ENCODE data around the gene PRSS57. TPM values are rescaled to one million over a fixed set of nuclear protein-coding genes. Genes with fewer than 3 reads are reported as not detected.

Gene PRSS57
- total and polyA plus RNA-seq, 2 of the 4 experiments (the other 2 are of a cell fraction), result not detected

DNA sequence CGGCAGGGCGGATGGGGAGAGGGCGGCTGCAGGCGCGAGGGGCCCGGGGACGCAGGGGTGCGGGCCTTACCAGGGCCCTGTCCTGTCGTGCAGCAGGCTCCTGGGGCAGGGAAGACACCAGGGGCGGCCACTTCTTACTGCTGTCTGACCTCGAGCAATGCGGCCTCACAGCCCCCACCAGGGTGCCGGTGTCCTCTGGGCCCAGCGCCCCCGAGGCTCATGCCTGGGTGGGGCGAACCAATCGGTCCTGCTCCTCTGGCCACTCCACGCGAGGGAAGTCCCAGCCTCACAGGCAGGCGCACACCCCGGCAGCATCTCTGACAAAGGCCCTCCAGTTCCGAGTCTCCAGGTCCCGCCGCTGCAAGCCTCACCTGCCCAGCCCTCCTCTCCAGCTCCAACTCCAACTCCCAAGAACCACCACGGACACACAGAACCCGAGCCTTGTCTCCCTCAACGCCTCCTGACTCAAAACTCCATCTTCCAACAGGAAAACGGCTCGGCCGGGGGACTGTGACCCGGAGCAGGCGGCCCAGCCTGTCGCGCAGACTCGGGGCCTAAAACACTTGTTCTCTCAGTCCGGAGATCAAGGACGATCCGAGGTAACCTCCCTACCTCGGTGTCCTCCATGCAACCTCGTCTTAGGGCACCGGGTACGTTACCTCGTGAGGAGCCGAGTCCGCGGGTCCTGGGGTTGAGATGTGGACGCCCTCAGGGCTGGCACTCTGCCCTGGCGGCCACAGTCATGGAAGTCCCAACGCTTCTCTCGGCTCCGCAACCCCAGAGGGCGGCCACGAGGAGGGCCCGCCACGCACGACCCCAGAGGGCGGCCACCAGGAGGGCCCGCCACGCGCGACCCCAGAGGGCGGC is 49.1 kb downstream of the PRSS57 start:
- H3K36me3 ChIP-seq (ENCODE audit: control insufficient read depth, insufficient read depth, low read length), result peaks cover 42% of the 10 kb centered on the region
- CTCF ChIA-PET, result no interaction called here
- intact Hi-C loops (cut with micrococcal nuclease), result no loop called here

More for the DNA sequence above, 49.1 kb downstream of the PRSS57 start:
- H3K14ac ChIP-seq (replicated peaks; ENCODE audit: low read depth, low read length), result no peak overlapping the region
- H3K9me1 ChIP-seq (ENCODE audit: insufficient read depth, low read length), result no peaks in the 10 kb centered on the region
- peaks cover 0 to 7% of the 10 kb centered on the region in 2 experiments; a peak in 1 of 4 replicates for H3K79me1 ChIP-seq (ENCODE audit: low read depth in 1 of 2, low read length in 2 of 2)
- ATAC-seq (ENCODE audit: low read depth) (no peak), DNase-seq (no peak)
- H3K56ac ChIP-seq (ENCODE audit: extremely low read depth, insufficient read depth, low read length), result no peak overlapping the region
- no peak overlapping the region for H3K4ac ChIP-seq (ENCODE audit: low read depth, low read length)
- H2BK120ac ChIP-seq (ENCODE audit: low read depth, low read length), result no peak overlapping the region
- no TSS peak for BruUV-seq (replicated peaks)
- dilution Hi-C loops (cut with HindIII; ENCODE audit: low sequenced_read_pairs, unreplicated experiment), result no loop called here
- WGBS, 2 experiments (ENCODE audit: extremely low coverage in 2 of 2, insufficient read length in 1 of 2), result 94% methylated on average over 45 of the region's 62 CpGs; no CpG with 5 or more reads in 1 of the 2 experiments
- no peak overlapping the region for H2AFZ ChIP-seq (replicated peaks; ENCODE audit: low read length, poor library complexity)
- no peaks in the 10 kb centered on the region for H3K9me3 ChIP-seq (ENCODE audit: control insufficient read depth, insufficient read depth, low read length)
- POLR2A ChIA-PET (ENCODE audit: unreplicated experiment), result interaction anchor here (0.5 kb wide), 1 partner anchor 12 kb away, joined by 3 read pairs; no protein-coding TSS in a partner anchor
- H3K4me1 ChIP-seq (ENCODE audit: control insufficient read depth, insufficient read depth, low read length), result no peaks in the 10 kb centered on the region
- H3K23ac ChIP-seq (ENCODE audit: low read depth, low read length), result no peak overlapping the region
- H2AK5ac ChIP-seq (ENCODE audit: low read depth, low read length), result no peak overlapping the region
- no peak overlapping the region for H3K18ac ChIP-seq (ENCODE audit: low read depth, low read length)
- no peak overlapping the region for H4K8ac ChIP-seq (ENCODE audit: low read depth in 2 of 2, low read length in 2 of 2)
- H3K4me3 ChIP-seq (ENCODE audit: insufficient read depth, low read depth, low read length), result no peak overlapping the region
- no peak overlapping the region for H3K9ac ChIP-seq (ENCODE audit: low read depth, low read length)
- no peak overlapping the region for H4K5ac ChIP-seq (ENCODE audit: low read depth, low read length)
- H3K27ac ChIP-seq (ENCODE audit: insufficient read depth, low read length), result no peak overlapping the region
- no peak overlapping the region for H3K4me2 ChIP-seq (ENCODE audit: low read depth, low read length)
- no peak overlapping the region for H4K91ac ChIP-seq (ENCODE audit: insufficient read depth, low read depth, low read length)
- no peak overlapping the region for H2BK20ac ChIP-seq (ENCODE audit: low read depth, low read length)
- H4K20me1 ChIP-seq (ENCODE audit: insufficient read depth, low read length), result peaks cover 5% of the 10 kb centered on the region; the same call in 1 of the 2 replicates
- H3K27me3 ChIP-seq (ENCODE audit: control insufficient read depth, insufficient read depth, low read length), result no peaks in the 10 kb centered on the region
- H2BK5ac ChIP-seq (ENCODE audit: low read depth, low read length, poor library complexity, severe bottlenecking), result no peak overlapping the region
- in situ Hi-C loops (cut with MboI; ENCODE audit: low sequenced_read_pairs), result no loop called here
- no peak overlapping the region for H2AK9ac ChIP-seq (replicated peaks; ENCODE audit: low read depth, low read length, poor library complexity)
- H2BK15ac ChIP-seq (ENCODE audit: low read depth, low read length), result no peak overlapping the region
- no peak for TF ChIP-seq RAD21 (IDR thresholded peaks at IDR 0.05; ENCODE audit: low read length)
- TF ChIP-seq SMC3 (IDR thresholded peaks at IDR 0.05; ENCODE audit: low read depth, low read length), result no peak
- no peak for TF ChIP-seq RFX5 (IDR thresholded peaks at IDR 0.05; ENCODE audit: low read depth, low read length)
- TF ChIP-seq, protein P1, sequence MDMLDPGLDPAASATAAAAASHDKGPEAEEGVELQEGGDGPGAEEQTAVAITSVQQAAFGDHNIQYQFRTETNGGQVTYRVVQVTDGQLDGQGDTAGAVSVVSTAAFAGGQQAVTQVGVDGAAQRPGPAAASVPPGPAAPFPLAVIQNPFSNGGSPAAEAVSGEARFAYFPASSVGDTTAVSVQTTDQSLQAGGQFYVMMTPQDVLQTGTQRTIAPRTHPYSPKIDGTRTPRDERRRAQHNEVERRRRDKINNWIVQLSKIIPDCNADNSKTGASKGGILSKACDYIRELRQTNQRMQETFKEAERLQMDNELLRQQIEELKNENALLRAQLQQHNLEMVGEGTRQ (IDR thresholded peaks at IDR 0.05; ENCODE audit: low read depth, low read length), result no peak
- no peak for TF ChIP-seq CEBPB (IDR thresholded peaks at IDR 0.05; ENCODE audit: low read depth, low read length)
- no peak for TF ChIP-seq NFE2L2 (IDR thresholded peaks at IDR 0.05; ENCODE audit: low read depth, low read length)
- TF ChIP-seq RCOR1 (IDR thresholded peaks at IDR 0.05; ENCODE audit: insufficient replicate concordance, low read length), result no peak
- no peak for TF ChIP-seq FOS (IDR thresholded peaks at IDR 0.05; ENCODE audit: low read depth, low read length)
- no peak for TF ChIP-seq MAFK (IDR thresholded peaks at IDR 0.05; ENCODE audit: low read depth, low read length)
- no peak for TF ChIP-seq MXI1 (IDR thresholded peaks at IDR 0.05; ENCODE audit: borderline replicate concordance, low read depth, low read length)

All from IMR-90 (cell line).